HG02870 (cell line): ENCODE results near the gene SMYD4.
"Not testable (repeated sequence)": the region's sequence is repeated elsewhere in the genome, so short reads cannot be mapped to it uniquely, and the experiment has no call there.

Experiments used
- ATAC-seq: cut with Tn5 transposase; IDR thresholded peaks from one replicate; pipeline ENCODE4 v1.9.1; 2021; ENCODE audit warnings: mild to moderate bottlenecking, moderate library complexity; ENCODE audit not compliant: unreplicated experiment

Gene SMYD4

GRCh38 chr17:1834380-1835149 is 4.9 kb upstream of the SMYD4 start:
- ATAC-seq: peak; percentile 68

- no peak for ATAC-seq
Measured at GRCh38 chr17:1830288-1830687, 586 bp upstream of the SMYD4 start.

DNA sequence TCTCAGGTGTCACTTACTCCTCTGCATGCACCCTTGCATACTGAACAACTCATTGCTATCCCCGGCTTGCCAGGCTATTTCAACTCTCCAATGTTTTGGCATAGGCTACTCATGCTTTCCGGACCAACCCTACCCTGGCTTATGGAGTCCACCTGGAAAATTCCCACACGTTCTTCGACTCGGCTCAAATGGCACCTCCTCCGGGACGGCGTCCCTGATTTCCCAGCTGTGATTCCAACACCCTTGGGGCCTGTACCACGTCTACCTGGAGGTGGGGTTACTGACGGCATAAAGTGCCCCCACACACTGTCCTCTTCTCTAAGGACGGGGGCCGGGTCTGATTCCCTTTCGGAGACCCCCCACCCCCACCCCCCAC is 498 bp downstream of the SMYD4 start:
- ATAC-seq: peak; percentile 17

- no peak for ATAC-seq
Measured at GRCh38 chr17:1820528-1821252, 9.0 kb downstream of the SMYD4 start.

- ATAC-seq: no peak
Measured at GRCh38 chr17:1813088-1813487, 16.6 kb downstream of the SMYD4 start.

- ATAC-seq: no peak
Measured at GRCh38 chr17:1810450-1811103, 19.1 kb downstream of the SMYD4 start.

DNA sequence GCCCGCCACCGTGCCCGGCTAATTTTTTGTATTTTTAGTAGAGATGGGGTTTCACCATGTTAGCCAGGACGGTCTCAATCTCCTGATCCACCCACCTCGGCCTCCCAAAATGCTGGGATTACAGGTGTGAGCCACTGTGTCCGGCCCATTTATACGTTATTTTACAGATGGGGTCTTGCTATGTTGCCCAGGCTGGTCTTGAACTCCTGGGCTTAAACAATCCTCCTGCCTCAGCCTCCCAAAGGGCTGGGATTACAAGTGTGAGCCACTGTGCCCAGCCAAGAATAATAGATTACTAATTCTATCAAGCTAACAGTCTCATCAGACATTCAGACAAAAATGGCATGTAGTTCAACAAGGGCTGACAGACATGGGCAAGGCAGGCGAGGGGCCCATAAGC is 19.9 kb downstream of the SMYD4 start:
- ATAC-seq: not testable (repeated sequence)

DNA sequence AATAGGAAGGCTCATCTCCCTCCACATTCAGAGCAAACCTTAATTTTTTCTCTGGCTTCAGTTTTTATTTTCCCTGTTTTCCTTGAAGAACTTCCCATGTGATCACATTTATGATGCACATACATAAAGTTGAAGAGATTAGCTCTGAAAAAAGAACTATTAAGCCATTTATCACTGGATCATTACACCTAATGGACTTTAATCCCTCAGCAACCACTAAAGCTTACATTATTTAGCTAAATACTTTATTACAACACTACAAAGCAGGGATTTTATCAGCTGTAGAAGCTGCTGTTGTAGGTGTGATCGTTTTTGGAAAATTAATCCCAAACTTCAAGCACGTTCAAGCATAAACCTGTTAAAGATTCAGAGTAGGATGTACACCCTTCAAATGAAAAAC is 21.1 kb downstream of the SMYD4 start:
- no peak for ATAC-seq

DNA sequence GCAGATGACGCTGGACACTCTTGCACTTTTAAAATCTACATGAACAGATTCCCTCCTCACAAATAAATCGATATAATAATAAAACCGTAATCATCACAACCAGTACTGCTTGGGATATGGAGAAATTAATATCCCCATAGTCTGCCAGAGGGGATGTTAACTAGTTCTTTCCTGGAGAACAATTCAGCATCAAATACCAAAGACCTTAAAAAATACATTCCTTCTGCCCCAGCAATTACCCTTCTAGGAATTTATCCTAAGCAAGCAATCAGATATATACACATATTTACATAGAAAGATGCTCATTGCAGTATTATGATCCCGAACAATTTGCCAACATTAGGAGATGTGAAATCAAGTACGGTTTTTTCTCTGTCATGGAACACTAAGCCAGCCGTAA is 21.8 kb downstream of the SMYD4 start:
- no peak for ATAC-seq

DNA sequence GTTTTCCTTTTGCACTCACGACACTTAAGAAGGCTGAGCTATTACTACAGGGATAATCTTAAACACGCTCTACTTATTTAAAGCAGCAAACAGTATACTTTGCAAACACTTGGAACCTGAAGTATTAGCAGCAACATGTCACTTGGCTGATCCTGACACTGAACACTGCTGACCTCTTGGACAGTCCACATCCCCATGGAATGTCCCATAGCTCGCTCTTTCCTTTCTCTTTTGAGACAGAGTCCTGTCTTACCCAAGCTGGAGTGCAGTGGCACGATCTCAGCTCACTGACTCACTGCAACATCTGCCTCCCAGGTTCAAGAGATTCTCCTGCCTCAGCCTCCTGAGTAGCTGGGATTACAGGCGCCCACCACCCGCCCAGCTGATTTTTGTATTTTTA is 26.4 kb downstream of the SMYD4 start:
- ATAC-seq: no peak

- no peak for ATAC-seq
Measured at GRCh38 chr17:1802429-1802828, 27.3 kb downstream of the SMYD4 start.

DNA sequence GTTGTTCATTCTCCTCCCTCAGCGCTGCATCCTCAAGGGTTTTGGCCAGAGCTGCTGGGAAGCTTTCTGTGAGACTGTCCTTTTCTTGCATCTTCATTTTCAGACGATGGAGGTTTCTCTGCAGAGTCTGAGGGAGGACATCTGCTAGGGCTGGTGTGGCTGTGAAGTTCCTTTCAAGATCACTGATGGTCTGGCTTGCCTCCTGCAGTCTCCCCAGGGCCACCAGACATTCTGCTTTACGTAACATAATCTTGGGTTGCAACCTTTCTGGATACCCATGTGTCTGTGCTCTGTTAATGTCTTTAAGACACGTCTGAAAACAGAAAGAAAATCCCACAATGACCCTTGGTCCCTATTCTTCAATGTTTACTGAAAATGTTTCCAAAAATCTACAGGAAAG is 29.0 kb downstream of the SMYD4 start:
- no peak for ATAC-seq

GRCh38 chr17:1800240-1800639 is 29.5 kb downstream of the SMYD4 start:
- no peak for ATAC-seq

DNA sequence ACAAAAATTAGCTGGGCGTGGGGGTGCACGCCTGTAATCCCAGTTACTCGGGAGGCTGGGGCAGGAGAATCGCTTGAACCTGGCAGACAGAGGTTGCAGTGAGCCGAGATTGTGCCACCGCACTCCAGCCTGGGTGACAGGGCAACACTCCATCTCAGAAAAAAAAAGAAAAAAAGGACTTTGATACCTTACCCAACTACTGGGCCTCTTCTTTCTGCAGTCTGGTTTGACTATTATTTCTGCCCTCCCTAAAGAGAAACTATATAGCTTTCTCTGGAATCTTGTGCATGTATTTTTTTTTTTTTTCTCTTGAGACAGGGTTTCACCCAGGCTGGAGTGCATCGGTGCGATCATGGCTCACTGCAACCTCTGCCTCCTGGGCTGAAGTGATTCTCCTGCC is 31.9 kb downstream of the SMYD4 start:
- not testable (repeated sequence) for ATAC-seq

- ATAC-seq: no peak
Measured at GRCh38 chr17:1797323-1797722, 32.4 kb downstream of the SMYD4 start.

DNA sequence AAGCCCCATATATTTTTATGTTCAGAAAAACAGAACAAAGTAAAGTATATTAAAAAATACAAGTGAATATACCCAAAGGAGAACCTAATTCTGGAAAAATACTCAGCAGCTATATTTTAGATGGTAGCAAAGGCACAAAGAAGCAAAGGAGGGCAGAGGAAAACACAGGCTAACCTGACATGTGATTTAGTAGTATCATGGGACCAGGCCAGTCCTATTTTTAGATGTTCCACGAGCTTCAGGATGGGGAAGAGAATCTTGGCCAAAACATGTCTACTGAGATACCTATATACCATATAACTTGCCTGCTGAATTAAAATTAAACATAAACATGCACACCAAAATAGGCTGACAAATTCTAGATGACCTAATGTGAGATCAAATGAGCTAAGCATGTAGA is 32.9 kb downstream of the SMYD4 start:
- ATAC-seq: no peak

DNA sequence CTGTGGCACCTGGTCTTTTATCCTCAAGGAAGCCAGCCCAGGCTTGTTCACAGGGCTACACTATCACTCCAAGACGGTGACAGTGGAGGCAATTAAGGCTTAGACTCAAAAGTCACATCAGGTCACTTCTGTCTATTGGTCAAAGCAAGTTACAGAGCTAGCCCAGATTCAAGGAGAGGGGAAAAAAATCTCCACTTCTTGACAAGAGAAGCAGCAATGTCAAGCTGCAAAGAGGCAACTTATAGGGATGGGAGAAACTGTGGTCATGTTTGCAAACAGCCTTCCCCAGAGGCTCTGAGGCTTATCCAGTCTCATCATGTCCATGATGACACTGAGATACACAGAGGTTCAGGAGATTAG is 36.3 kb downstream of the SMYD4 start:
- no peak for ATAC-seq

DNA sequence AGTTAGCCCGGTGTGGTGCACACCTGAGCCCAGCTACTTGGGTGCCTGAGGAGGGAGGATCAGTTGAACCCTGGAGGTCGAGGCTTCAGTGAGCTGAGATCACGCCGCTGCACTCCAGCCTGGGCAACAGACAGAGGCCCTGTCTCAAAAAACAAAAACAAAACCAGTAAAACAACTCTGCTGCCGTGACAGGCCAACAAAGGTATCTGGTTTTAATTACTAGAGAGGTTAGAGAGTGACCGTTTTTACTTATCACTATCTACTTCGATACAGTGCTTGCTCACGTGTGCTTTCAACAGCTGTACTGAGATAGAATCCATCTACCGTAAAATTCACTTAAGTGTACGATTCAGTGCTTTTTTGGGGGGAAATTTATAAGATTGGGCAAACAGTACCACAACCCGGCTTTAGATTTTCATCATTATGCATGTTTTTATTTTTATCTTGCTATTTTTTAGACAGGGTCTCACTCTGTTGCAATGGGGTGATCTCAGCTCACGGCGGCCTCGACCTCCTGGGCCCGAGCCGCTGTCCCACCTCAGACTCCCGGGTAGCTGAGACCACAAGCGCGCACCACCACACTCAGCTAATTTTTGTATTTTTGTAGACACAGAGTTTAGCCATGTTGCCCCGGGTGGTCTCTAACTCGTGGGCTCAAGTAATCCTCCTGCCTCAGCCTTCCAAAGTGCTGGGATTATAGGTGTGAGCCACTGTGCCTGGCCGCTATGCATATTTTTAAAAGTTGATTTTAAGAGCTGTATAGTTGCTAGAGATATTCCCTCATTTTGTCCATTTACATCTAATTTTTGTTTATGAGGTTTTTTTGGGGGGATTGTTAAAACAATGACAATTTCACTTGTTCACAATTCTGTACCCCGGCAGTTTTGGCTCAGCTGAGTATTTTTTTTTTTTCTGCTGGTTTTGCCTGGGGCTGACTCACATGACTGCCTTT is 36.9 kb downstream of the SMYD4 start:
- ATAC-seq: no peak

GRCh38 chr17:1789936-1790335 is 39.8 kb downstream of the SMYD4 start:
- ATAC-seq: no peak

DNA sequence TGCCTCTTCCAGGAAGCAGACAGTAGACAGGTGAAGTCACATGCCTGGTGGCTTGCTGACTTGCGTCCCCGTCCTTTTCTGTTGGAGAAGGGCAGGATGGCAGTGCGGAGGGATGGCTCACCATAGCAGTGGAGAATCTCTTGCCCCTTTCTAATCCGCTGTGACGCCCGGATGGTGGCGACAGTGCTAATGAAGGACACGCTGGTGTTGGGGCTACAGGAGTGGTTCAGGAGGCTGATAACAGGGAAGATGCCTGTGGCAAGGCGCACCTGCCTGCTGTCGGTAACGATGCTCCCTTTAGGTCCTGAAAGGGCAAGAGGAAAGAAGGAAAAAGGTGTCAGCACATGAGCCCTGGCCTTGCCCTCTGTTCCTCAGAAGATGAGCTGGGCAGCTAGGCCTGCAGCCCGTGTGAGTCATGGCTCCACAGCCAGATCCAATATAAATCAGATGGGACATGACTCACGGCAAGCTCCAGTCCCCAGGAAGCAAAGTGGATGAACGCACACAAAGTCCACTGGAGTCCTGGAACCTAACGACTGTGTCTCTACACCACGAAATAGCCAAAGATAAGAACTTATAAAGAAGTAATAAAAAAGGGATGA is 42.3 kb downstream of the SMYD4 start:
- no peak for ATAC-seq

DNA sequence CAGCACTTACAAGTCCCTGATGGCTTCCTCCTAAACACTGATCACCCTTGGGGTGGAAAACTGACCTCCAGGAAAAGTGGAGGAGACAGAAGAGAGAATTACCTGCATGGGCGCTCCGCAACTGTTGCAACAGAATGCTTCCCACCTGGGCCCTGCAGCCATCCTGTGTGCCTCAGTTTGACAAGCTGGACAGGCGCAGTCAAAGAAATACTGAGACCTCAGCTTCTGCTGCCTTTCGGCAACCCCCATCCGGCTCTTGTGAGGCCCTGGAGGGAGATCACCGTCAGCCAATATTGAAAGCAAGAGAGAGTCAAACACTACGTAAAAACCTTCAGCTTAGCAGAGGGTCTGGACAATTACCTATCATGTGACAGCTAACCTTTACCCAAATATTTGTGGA is 43.0 kb downstream of the SMYD4 start:
- no peak for ATAC-seq
